ENCODE results near the gene SRSF12. TPM values are rescaled to one million over a fixed set of nuclear protein-coding genes. Genes with fewer than 3 reads are reported as not detected.
"Not testable (repeated sequence)": the region's sequence is repeated elsewhere in the genome, so short reads cannot be mapped to it uniquely, and the experiment has no call there.

SRSF12 gene
- total RNA-seq, 1 donor from 2014 or later: not detected

DNA sequence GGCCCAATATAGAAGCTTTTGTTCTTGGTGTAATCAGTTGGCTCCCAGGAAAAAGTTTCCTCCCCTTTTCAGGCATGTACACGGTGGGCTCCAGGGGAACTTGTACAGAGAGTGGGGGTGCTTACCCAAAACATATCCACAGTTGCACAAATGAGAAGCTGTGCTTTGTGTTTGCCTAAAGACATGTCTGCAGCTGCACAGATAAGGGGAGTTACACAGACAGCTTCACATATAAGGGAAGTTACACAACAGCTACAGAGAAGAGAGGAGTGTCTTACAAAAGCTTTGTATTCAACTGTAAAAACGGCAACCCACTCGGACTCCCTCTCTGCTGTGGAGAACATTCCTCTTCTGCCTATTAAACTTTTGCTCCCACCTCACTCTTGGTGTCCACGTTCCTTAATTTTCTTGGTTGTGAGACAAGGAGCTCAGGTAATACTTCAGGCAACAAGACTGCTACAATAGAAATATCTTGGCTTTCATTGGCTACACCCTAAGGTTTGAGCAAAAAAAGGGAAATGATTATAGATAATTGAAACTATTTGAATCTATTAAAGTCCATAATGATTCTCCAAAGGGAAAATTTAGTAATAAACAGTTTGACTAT is 44.8 kb downstream of the SRSF12 start:
- DNase-seq (ENCODE audit: low read depth in 2 of 2): no peak

DNA sequence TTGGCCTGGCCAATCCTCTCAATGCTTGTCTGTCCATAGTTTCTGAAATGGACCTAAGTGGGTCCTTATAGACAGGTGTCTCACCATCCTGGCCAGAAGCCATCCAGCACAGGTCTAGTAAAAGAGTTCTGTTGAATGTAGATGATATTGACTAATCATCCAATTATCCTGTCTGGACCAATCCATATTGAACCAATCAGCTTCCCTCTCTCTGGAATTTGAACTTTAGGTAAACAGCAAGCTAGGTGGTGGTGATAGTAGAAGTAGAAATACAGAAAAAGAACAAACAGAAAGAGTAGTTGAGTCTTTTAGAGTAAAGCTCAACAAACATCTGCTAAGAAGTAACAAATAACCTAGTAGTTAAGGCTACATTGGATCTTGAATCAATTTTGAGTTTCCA is 46.8 kb downstream of the SRSF12 start:
- no peak for DNase-seq (ENCODE audit: low read depth in 2 of 2)

DNA sequence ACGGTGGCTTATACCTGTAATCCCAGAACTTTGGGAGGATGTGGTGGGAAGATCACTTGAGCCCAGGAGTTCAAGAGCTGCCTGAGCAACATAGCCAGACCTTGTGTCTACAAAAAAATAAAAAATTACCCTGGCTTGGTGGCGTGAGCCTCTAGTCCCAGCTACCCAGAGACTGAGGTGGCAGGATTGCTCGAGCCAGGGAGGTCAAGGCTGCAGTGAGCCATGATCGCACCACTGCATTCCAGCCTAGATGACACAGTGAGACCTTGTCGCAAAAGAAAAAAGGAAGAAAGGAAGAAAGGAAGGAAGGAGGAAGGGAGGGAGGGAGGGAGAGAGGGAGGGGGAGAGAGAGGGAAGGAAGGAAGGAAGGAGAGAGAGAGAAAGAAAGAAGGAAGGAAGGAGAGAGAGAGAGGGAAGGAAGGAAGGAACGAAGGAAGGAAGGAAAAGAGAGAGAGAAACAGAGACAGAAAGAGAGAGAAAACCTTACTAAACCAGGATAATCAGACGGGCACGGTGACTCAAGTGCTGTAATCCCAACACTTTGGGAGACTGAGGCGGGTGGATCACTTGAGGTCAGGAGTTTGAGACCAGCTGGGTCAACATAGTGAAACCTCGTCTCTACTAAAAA is 48.2 kb downstream of the SRSF12 start:
- no peak for DNase-seq (ENCODE audit: low read depth in 2 of 2)

DNA sequence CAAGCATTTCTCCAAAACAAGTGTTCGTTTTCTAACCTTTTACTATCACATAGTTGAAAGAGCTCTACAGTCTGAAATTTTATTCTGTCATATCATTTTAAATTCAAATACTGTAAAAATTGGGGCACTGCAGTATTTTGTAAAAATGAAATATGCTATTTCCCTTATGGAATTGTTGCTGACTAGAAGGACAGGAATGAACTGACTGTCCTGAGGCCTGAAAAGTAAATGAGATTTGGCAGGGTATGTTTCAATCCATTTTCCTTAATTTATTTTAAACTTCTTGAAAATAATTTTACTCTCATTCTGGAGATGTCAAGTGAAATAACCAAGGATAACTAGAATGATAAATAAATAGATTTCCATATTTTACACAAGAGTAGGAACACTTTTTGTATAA is 49.2 kb downstream of the SRSF12 start:
- no peak for DNase-seq (ENCODE audit: low read depth in 2 of 2)

DNA sequence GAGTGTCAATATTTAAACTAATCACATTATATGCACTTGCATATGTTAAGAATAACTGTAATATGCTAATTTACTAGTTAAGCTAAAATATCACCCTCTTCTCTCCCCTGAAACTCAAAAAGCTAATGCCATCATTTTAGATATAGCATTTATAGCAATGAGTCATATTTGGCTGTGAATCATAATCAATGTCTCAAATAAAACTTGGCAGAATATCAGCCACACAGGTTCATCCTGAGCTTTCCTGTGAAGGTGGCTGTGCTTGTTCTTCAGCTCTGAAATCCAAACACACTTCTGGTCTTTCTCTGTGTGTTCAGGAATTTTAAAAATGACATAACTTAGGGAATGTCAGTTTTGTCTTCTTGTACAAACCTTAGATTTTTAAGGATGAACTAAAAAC is 50.1 kb downstream of the SRSF12 start:
- no peak for DNase-seq (ENCODE audit: low read depth in 2 of 2)

DNA sequence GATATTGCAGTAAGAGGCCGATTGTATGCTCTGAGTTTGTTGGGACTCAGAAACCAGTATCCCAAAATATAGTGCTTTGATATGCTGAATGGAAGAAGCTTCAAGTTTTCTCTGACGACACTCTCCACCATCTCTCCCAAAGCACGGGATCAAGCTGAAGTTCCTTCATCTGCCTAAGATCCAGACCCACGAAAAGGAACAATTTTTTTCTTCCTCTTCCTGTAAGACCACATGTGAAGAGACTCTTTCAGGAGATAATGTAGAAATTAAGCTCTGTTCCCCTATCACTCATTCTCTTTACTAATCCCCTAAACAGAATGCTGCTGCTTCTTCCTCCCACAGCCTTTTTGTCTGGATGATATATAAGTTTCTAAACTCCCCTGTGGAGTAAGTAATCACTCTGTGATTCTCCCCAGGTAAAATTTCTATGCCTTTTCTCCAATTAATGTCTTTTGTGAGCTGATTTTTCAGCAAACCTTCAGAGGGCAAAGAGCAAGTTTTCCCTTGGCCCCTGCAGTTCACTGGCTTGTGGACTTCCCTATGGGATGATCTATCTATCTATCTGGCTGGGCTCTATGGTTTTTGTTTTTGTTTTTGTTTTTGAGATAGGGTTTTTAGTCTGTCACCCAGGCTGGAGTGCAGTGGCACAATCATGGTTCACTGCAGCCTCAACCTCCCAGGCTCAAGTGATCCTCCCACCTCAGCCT is 50.8 kb downstream of the SRSF12 start:
- DNase-seq (ENCODE audit: low read depth in 2 of 2): no peak

DNA sequence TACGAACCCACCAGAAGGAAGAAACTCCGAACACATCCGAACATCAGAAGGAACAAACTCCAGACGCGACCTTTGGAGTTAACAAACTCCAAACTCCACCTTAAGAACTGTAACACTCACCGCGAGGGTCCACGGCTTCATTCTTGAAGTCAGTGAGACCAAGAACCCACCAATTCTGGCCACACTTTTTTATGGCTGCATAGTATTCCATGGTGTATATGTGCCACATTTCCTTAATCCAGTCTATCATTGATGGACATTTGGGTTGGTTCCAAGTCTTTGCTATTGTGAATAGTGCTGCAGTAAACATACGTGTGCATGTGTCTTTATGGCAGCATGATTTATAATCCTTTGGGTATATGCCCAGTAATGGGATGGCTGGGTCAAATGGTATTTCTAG is 51.8 kb downstream of the SRSF12 start:
- DNase-seq (ENCODE audit: low read depth in 2 of 2): not testable (repeated sequence)

DNA sequence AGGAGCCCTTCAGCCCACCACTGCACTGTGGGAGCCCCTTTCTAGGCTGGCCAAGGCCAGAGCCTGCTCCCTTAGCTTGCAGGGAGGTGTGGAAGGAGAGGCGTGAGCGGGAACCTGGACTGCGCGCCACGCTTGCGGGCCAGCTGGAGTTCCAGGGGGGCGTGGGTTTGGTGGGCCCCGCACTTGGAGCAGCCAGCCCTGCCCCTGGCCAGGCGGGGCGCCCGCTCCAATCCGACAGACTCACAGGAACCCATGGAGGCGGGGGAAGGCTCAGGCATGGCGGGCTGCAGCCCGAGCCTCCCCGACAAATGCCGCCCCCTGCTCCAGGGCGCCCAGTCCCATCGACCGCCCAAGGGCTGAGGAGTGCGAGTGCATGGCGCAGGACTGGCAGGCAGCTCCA is 52.9 kb downstream of the SRSF12 start:
- not testable (repeated sequence) for DNase-seq (ENCODE audit: low read depth in 2 of 2)

DNA sequence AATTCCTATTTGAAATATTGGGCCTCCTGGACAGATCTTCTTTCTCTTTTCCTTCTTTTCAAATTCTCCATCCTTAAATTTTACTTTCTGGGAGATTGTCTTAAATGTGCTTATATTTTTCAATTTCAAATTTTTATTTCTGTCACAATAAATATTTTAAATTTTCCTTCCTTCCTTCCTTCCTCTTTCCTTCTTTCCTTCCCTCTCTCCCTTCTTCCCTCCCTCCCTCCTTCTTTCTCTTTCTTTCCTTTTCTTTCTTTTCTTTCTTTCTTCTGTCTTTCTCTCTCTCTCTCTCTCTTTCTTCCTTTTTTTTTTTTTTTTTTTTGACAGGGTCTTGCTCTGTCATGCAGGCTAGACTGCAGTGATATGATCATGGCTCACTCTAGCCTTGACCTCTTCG is 54.0 kb downstream of the SRSF12 start:
- no peak for DNase-seq (ENCODE audit: low read depth in 2 of 2)

DNA sequence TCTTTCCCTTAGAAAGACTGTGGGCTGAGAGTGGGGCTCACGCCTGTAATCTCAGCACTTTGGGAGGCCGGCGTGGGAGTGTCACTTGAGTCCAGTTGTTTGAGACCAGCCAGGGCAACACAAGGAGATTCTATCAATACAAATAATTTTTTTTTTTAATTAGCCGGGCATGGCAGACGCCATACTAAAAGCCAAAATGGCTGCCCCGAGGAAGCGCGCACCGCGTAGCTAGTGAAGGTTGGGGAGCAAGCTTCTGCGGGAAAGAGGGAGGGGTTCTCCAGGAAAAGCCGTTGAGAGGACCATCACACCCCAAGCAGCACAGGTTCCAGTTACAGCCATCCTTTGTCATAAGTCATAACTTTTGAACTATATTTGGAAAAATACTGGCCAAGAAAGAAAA is 58.6 kb downstream of the SRSF12 start:
- no peak for DNase-seq (ENCODE audit: low read depth in 2 of 2)

DNA sequence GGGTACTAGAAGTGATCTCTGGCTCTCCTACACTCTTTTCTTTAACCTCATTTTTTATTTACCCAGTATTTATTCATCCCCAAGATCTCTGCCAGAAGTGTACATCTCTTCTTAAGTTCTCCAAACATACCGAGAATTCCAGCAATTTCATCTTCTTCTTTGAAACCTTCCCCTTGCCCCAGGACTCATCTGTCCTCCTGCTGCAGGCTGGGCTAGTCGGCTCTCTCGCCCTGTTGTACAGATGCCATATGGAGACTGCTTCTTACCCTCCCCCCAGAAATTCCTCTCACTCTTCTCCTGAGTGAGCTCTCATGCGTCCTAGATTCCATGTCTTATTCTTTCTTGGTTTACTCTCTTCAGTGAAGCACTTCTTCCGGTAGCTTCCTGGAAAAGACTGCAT is 59.2 kb downstream of the SRSF12 start:
- DNase-seq (ENCODE audit: low read depth in 2 of 2): no peak

DNA sequence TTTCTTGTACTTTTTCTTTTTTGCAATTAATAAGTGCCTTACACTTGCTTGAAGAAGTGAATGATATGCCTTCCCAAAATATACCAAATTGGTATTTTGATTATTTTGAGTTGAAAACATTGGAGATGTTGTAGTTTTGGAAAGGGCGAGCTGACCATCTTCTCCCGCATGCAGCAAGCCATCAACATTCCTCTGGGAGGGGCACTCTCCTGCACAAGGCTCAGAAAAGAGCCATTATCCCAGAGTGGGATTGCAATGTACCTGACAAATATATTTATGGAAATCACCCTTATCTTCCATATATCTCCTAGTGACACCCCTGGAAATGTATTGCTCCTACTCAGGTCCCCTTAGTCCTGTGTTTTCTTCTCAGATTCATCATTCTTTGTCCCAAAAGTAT is 60.1 kb downstream of the SRSF12 start:
- DNase-seq (ENCODE audit: low read depth in 2 of 2): no peak

DNA sequence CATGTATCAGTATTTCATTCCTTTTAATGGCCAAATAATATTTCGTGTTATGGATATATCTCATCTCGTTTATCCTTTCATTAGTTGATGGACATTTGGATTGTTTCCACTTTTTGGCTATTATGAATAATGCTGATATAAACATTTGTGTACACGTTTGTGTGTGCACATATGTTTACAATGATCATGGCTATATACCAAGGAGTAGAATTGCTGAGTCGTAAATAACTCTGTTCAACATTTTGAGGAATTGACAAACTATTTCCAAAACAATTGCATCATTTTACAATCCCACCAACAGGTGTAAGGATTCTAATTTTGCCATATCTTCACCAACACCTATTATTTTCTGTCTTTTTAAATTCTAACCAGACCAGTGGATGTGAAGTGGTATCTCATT is 63.7 kb downstream of the SRSF12 start:
- no peak for DNase-seq (ENCODE audit: low read depth in 2 of 2)

DNA sequence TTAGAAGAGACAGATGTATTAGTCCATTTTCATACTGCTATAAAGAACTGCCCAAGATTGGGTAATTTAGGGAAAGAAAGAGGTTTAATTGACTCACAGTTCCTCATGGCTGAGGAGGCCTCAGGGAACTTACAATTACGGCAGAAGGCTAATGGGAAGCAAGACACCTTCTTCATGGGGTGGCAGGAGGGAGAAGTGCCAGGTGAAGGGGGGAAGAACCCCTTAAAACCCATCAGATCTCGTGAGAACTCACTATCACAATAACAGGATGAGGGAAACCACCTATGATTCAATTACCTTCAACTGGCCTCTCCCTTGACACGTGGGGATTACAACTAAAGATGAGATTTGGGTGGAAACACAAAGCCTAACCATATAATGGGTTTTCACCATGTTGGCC is 66.2 kb downstream of the SRSF12 start:
- no peak for DNase-seq (ENCODE audit: low read depth in 2 of 2)

DNA sequence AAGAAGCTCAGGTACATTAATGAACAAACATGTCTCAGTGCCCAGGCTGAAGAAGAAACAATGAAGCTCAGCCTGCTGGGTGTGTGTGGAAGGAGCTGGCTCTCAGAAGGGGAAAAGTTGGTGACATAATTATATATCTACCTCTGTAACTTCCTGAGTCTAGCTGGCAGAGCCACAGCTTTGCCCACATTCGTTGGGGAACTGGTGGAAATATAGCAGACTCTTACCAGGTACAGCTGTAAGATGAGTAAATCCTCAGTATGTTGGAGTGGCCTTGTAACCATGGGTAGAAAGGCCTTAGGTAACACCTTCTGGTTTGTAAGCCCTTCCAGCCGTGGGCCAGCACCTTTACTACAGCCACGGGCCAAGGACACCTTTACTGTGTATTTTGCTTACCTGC is 67.2 kb downstream of the SRSF12 start:
- no peak for DNase-seq (ENCODE audit: low read depth in 2 of 2)

DNA sequence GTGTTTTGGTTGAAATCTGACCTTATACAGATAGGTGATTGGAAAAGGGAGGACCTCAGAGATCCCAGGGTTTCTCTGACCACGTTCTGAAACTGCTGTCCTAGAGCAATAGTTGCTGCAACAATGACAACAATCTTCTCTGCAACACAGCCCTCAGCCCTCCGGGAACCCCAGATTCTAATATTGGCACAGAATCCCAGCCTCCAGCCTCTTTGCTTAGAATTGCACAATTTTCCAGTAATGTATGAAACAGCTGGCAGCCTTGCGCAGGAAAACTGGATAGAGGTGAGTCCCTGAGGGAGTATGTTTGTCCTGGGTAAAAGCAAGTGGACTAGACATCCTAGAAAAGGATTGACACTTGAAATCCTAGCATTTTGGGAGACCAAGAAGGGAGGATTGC is 67.7 kb downstream of the SRSF12 start:
- DNase-seq (ENCODE audit: low read depth in 2 of 2): no peak

DNA sequence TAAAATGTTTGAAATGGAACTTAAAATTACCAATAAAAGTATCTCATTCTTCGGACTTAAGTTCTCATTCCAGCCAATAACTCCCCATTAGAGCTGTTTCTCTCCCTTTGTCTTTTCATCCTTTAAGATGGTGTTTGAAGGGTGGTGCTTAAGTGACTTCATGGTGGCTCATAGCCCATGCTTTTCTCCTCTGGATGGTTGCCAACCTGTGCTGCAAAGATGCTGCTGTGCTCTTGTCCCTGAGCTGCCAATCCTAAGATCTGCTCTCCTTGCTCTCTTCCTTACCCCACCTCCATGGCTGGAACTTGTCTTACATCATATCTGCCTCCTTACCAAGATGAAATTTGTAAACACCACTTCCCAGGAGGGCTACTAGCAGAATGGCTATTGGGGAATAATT is 68.9 kb downstream of the SRSF12 start:
- no peak for DNase-seq (ENCODE audit: low read depth in 2 of 2)

DNA sequence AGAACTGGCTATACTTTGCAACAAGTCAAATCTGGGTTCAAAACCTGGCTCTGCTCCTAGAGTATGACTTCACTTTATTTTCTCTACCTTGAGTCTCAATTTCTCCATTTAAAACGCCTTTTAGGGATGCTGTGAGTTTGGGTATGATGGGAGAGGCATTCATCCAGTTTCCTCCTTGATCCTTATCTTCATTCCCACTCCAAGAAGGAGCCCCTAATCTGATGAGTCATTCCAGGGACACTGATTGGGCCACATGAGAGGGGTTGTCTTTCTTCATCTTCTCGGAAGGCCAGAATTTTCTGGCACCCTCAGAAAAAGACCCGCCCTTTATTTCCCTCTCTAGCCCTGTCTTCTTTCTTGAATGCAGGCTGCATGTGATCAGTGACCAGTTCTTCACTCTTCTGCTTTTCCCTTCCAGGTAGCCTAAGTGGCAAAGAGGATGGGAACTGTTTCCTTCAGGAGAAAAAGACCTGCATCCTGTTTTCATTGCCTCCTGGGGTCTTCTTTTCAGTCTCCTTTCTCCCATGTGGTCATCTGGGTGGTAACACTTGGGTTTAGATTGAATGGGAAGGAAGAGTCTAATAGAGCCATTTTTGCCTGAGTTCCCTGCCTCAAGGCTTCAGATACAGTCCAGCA is 69.5 kb downstream of the SRSF12 start:
- no peak for DNase-seq (ENCODE audit: low read depth in 2 of 2)

DNA sequence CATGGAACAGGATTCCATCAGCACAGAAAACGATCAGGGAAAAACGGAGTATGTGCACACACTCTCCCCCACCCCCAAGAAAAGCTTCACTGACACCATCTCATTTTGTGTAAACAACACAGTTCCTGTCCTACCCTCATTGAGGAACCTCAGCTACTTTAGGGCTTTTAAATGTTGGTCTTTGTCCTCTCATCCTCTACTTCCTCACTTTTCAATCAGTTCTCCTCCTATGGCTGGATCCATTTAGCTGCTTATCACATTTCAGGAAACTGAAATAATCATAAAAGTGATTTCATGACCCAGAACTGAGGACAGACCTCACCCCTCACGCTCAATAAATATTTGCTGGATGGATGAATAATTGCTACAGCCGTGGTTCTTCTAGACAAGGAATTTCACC is 70.4 kb downstream of the SRSF12 start:
- DNase-seq (ENCODE audit: low read depth in 2 of 2): no peak
